Stomach (tissue), 9 donors: ENCODE data around the gene NFATC1. TPM values are rescaled to one million over a fixed set of nuclear protein-coding genes. Genes with fewer than 3 reads are reported as not detected.

Source experiments
- DNase-seq, 2 donors: peaks; one replicate each; pipeline versions ENCODE4 v3.0.0 to v3.0.0-alpha.2; 2013 to 2019
- H3K27ac ChIP-seq, 5 donors: fragments of 200-600 bp in 4 of 5; sonication (generic) in 4 of 5; one replicate each; pipeline ENCODE4 v1.5.1; 2013 to 2019; ENCODE audit warnings: mild to moderate bottlenecking in 1 of 5, moderate library complexity in 1 of 5
- H3K27me3 ChIP-seq, 3 donors: fragments of 200-600 bp; sonication (generic); one replicate each; pipeline ENCODE4 v1.5.1; 2017 to 2019; ENCODE audit warnings: mixed run types in 1 of 3
- H3K36me3 ChIP-seq, 4 donors: fragments of 200-600 bp; sonication (generic); 1 replicate in 3 of 4; 2 replicates in 1 of 4; pipeline ENCODE4 v1.5.1; 2016 to 2019
- H3K4me1 ChIP-seq, 4 donors: fragments of 200-600 bp; sonication (generic); one replicate each; pipeline ENCODE4 v1.5.1; 2016 to 2019
- H3K4me3 ChIP-seq, 4 donors: fragments of 200-600 bp; sonication (generic) in 3 of 4; one replicate each; pipeline ENCODE4 v1.5.1; 2016 to 2019; ENCODE audit warnings: mild to moderate bottlenecking in 1 of 4
- H3K9me3 ChIP-seq, 4 donors: fragments of 200-600 bp; sonication (generic); one replicate each; pipeline ENCODE4 v1.5.1; 2016 to 2019
- CTCF ChIP-seq, 7 experiments: fragments of 450-650 bp in 4 of 7; fragments of 200-600 bp in 3 of 7; sonication (generic) in 3 of 7; IDR thresholded peaks; one replicate each; pipeline ENCODE4 v1.5.1; 2016 to 2019; ENCODE audit warnings: antibody characterized with exemption in 7 of 7, control low read depth in 2 of 7, mild to moderate bottlenecking in 1 of 7
- EP300 ChIP-seq: sonication (generic); formaldehyde crosslinking; IDR thresholded peaks from one replicate; pipeline ENCODE4 v1.6.1; 2017; ENCODE audit warnings: antibody characterized with exemption
- POLR2A ChIP-seq, 4 donors: fragments of 450-650 bp; IDR thresholded peaks; one replicate each; pipeline ENCODE4 v1.6.1; 2016; ENCODE audit warnings: antibody characterized with exemption in 4 of 4, control low read depth in 2 of 4, mild to moderate bottlenecking in 1 of 4, moderate library complexity in 1 of 4
- POLR2AphosphoS5 ChIP-seq, 3 donors: sonication (generic); formaldehyde crosslinking; IDR thresholded peaks; one replicate each; pipeline ENCODE4 v1.6.1; 2016; ENCODE audit warnings: antibody characterized with exemption in 3 of 3
- WGBS, 5 donors: extraction: QIAGEN DNeasy Blood & Tissue Kit in 3 of 5; methylation state at CpG; one replicate each; pipeline versions ENCODE4 v1.1.5 to v1.1.7; 2013 to 2018; 5-methylcytosine and 5-hydroxymethylcytosine counted together
- intact Hi-C: fragments of 100-400 bp; cut with DNase I; formaldehyde crosslinking; loops from one replicate; pipeline ENCODE4 v1.15.1; 2023; ENCODE audit warnings: low total_unique reads
- polyA plus RNA-seq, 3 donors: library from polyadenylated mRNA; stranded (reverse); fragments of 200-250 nt; gene quantifications; one replicate each; pipeline ENCODE4 v1.2.3, GENCODE V29; 2013
- total RNA-seq, 5 donors: library from RNA; depleted of rRNA; stranded (reverse); fragments of >200 nt; gene quantifications; one replicate each; pipeline versions ENCODE4 v1.1.0 to v1.2.3, GENCODE V29; 2014 to 2016
- donor health status: healthy with polysubstance abuse.
- donor health status: Bipolar disorder and iron deficiency.
- donor health status: healthy.

The NFATC1 gene
- total and polyA plus RNA-seq, 8 donors: 2.6 to 14.0 (median 6.1) TPM

- intact Hi-C loops: no loop called here
These were observed 23.3 kb upstream of the NFATC1 start for GRCh38 chr18:79372461-79372860.

GRCh38 chr18:79372991-79373390 is 22.7 kb upstream of the NFATC1 start:
- H3K4me3 ChIP-seq: no peak overlapping the region
- 64 to 92% (median 83%) methylated on average over 2 of the region's 2 CpGs for WGBS, 5 donors
- no peaks in the 10 kb centered on the region for H3K27me3 ChIP-seq
- no peak for DNase-seq
- H3K9me3 ChIP-seq: no peaks in the 10 kb centered on the region
- no peak for TF ChIP-seq POLR2AphosphoS5 (IDR thresholded peaks at IDR 0.05)
- TF ChIP-seq POLR2A (IDR thresholded peaks at IDR 0.05): no peak
- no peak for TF ChIP-seq EP300
- TF ChIP-seq CTCF (IDR thresholded peaks at IDR 0.05): no peak
- H3K36me3 ChIP-seq: peaks cover 7 to 75% (median 61%) of the 10 kb centered on the region in 4 donors
- H3K27ac ChIP-seq: no peak overlapping the region
- no peaks in the 10 kb centered on the region for H3K4me1 ChIP-seq
- intact Hi-C loops: no loop called here

More at GRCh38 chr18:79372461-79372860, 23.3 kb upstream of the NFATC1 start:
- Histone ChIP-seq H3K4me1 (no peaks in the 10 kb centered on the region), H3K36me3 (peaks cover 5 to 75% (median 59%) of the 10 kb centered on the region in 4 donors), H3K4me3 (no peak overlapping the region), H3K27me3 (no peaks in the 10 kb centered on the region), H3K9me3 (no peaks in the 10 kb centered on the region), H3K27ac (no peak overlapping the region)
- WGBS, 5 donors: 83 to 94% (median 91%) methylated on average over 10 of the region's 10 CpGs
- TF ChIP-seq POLR2A (IDR thresholded peaks at IDR 0.05): no peak
- TF ChIP-seq POLR2AphosphoS5 (IDR thresholded peaks at IDR 0.05): no peak
- TF ChIP-seq CTCF (IDR thresholded peaks at IDR 0.05): no peak
- no peak for TF ChIP-seq EP300
- DNase-seq: no peak

GRCh38 chr18:79373736-79374135 is 22.0 kb upstream of the NFATC1 start:
- no peak for DNase-seq
- WGBS, 5 donors: 93 to 98% (median 96%) methylated on average over 17 of the region's 17 CpGs
- intact Hi-C loops: no loop called here
- TF ChIP-seq CTCF (IDR thresholded peaks at IDR 0.05) (no peak), EP300 (no peak), POLR2A (IDR thresholded peaks at IDR 0.05) (no peak), POLR2AphosphoS5 (IDR thresholded peaks at IDR 0.05) (no peak)
- Histone ChIP-seq H3K27ac (no peak overlapping the region), H3K27me3 (no peaks in the 10 kb centered on the region), H3K9me3 (no peaks in the 10 kb centered on the region), H3K4me3 (no peak overlapping the region), H3K4me1 (peaks cover 0 to 1% (median under 1%) of the 10 kb centered on the region in 4 donors), H3K36me3 (peaks cover 7 to 83% (median 66%) of the 10 kb centered on the region in 4 donors)

GRCh38 chr18:79374408-79375171 is 21.1 kb upstream of the NFATC1 start:
- intact Hi-C loops: no loop called here

More at GRCh38 chr18:79374408-79375171, 21.1 kb upstream of the NFATC1 start:
- H3K27ac ChIP-seq: no peak overlapping the region
- H3K4me1 ChIP-seq: peaks cover 0 to 9% (median 7%) of the 10 kb centered on the region in 4 donors
- no peaks in the 10 kb centered on the region for H3K9me3 ChIP-seq
- DNase-seq: no peak
- no peak overlapping the region for H3K4me3 ChIP-seq
- H3K27me3 ChIP-seq: no peaks in the 10 kb centered on the region
- H3K36me3 ChIP-seq: peaks cover 7 to 78% (median 66%) of the 10 kb centered on the region in 4 donors
- 86 to 94% (median 92%) methylated on average over 21 to 25 of the region's 32 CpGs for WGBS, 5 donors
- TF ChIP-seq POLR2A (IDR thresholded peaks at IDR 0.05): no peak
- TF ChIP-seq EP300: no peak
- no peak for TF ChIP-seq CTCF (IDR thresholded peaks at IDR 0.05)
- no peak for TF ChIP-seq POLR2AphosphoS5 (IDR thresholded peaks at IDR 0.05)
